ENCODE data around the gene NAV3. TPM values are rescaled to one million over a fixed set of nuclear protein-coding genes. Genes with fewer than 3 reads are reported as not detected.

Gene NAV3
- total RNA-seq, 5 donors from 2014 or later (not counting 1 experiment from before 2014, with no cell fraction given): 0.26 TPM; not detected in 4

- DNase-seq (no peak), ATAC-seq (replicated peaks in 1 of 4) (no peak)
- Histone ChIP-seq H3K36me3 (ENCODE audit: control insufficient read depth in 2 of 2, extremely low read depth in 1 of 2, insufficient read depth in 1 of 2, low read length in 1 of 2) (no peaks in the 10 kb centered on the region), H3K4me3 (ENCODE audit: control insufficient read depth in 1 of 2, extremely low read depth in 1 of 2, low read length in 1 of 2) (no peak overlapping the region), H3K9me3 (no peaks in the 10 kb centered on the region), H3K27me3 (replicated peaks in 1 of 2; ENCODE audit: control insufficient read depth in 2 of 2, extremely low read depth in 1 of 2, insufficient read depth in 2 of 2, low read length in 1 of 2) (no peaks in the 10 kb centered on the region), H3K4me1 (ENCODE audit: control insufficient read depth in 1 of 2, extremely low read depth in 1 of 2, insufficient read depth in 2 of 2, low read length in 2 of 2) (no peaks in the 10 kb centered on the region), H3K27ac (ENCODE audit: low read length) (no peak overlapping the region)
- Mint-ChIP-seq H3K36me3 (no peaks in the 10 kb centered on the region), H3K27ac (no peak overlapping the region), H3K27me3 (no peaks in the 10 kb centered on the region), H3K9me3 (peaks cover 0 to 8% (median 6%) of the 10 kb centered on the region in 3 donors), H3K4me3 (no peak overlapping the region), H3K4me1 (no peaks in the 10 kb centered on the region)
- POLR2A ChIA-PET: no interaction called here
- CTCF ChIA-PET: no interaction called here
- no CpG with 5 or more reads among the region's 2 CpGs for WGBS (ENCODE audit: insufficient coverage)
Observed at GRCh38 chr12:77995436-77996167, 164.9 kb downstream of the NAV3 start.

GRCh38 chr12:77996670-77997069 lies 166.0 kb downstream of the NAV3 start:
- no peak overlapping the region for H3K27ac Mint-ChIP-seq
- CTCF ChIA-PET: no interaction called here

GRCh38 chr12:77998236-77998786 lies 167.6 kb downstream of the NAV3 start:
- no peak overlapping the region for H3K27ac ChIP-seq (ENCODE audit: low read length)
- POLR2A ChIA-PET: no interaction called here
- no peaks in the 10 kb centered on the region for H3K27me3 ChIP-seq (replicated peaks in 1 of 2; ENCODE audit: control insufficient read depth in 2 of 2, extremely low read depth in 1 of 2, insufficient read depth in 2 of 2, low read length in 1 of 2)

More at GRCh38 chr12:77996670-77997069, 166.0 kb downstream of the NAV3 start:
- no peaks in the 10 kb centered on the region for H3K4me1 ChIP-seq (ENCODE audit: control insufficient read depth in 1 of 2, extremely low read depth in 1 of 2, insufficient read depth in 2 of 2, low read length in 2 of 2)
- no peaks in the 10 kb centered on the region for H3K9me3 ChIP-seq
- POLR2A ChIA-PET: no interaction called here
- H3K36me3 ChIP-seq (ENCODE audit: control insufficient read depth in 2 of 2, extremely low read depth in 1 of 2, insufficient read depth in 1 of 2, low read length in 1 of 2): no peaks in the 10 kb centered on the region
- no peaks in the 10 kb centered on the region for H3K36me3 Mint-ChIP-seq
- peaks cover 0 to 8% (median 6%) of the 10 kb centered on the region in 3 donors for H3K9me3 Mint-ChIP-seq
- no peaks in the 10 kb centered on the region for H3K27me3 Mint-ChIP-seq
- no peaks in the 10 kb centered on the region for H3K4me1 Mint-ChIP-seq
- no peak overlapping the region for H3K4me3 Mint-ChIP-seq
- H3K4me3 ChIP-seq (ENCODE audit: control insufficient read depth in 1 of 2, extremely low read depth in 1 of 2, low read length in 1 of 2): no peak overlapping the region
- WGBS (ENCODE audit: insufficient coverage): 100% methylated on average over 1 of the region's 4 CpGs
- H3K27me3 ChIP-seq (replicated peaks in 1 of 2; ENCODE audit: control insufficient read depth in 2 of 2, extremely low read depth in 1 of 2, insufficient read depth in 2 of 2, low read length in 1 of 2): no peaks in the 10 kb centered on the region
- no peak for DNase-seq
- H3K27ac ChIP-seq (ENCODE audit: low read length): no peak overlapping the region
- ATAC-seq (replicated peaks in 1 of 4): no peak

DNA sequence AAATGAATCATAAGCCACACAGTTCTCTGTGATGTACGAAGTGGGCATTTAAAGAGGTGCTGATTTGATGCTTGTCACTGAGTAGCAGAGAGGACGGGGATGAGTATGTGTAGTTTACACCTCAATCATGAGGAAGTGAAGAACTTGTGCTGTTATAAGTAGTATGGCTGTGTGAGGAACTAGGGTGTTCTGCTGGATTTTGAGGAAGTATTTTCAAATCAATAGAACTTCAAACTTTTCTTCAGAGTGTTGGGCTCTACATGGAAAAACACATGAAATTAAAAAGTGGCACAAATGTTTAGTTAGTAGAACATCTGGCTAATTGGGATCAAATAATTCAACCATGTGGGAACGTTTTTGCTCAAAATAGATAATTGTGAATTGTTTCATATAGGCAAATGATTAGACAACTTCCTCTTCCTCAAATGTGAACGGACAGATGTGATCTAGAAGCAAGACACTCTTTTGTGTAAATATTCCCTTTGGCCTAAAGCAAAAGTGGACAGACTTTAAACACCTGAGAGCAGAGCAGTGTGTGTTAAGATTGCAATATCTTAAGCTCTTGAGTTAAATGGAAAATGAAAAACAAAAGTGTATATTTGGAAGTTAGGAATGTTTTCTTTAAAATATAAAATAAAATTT lies 168.5 kb downstream of the NAV3 start:
- Histone ChIP-seq H3K9me3 (no peaks in the 10 kb centered on the region), H3K36me3 (ENCODE audit: control insufficient read depth in 2 of 2, extremely low read depth in 1 of 2, insufficient read depth in 1 of 2, low read length in 1 of 2) (no peaks in the 10 kb centered on the region), H3K4me1 (ENCODE audit: control insufficient read depth in 1 of 2, extremely low read depth in 1 of 2, insufficient read depth in 2 of 2, low read length in 2 of 2) (no peaks in the 10 kb centered on the region), H3K27ac (ENCODE audit: low read length) (no peak overlapping the region), H3K4me3 (ENCODE audit: control insufficient read depth in 1 of 2, extremely low read depth in 1 of 2, low read length in 1 of 2) (no peak overlapping the region), H3K27me3 (replicated peaks in 1 of 2; ENCODE audit: control insufficient read depth in 2 of 2, extremely low read depth in 1 of 2, insufficient read depth in 2 of 2, low read length in 1 of 2) (no peaks in the 10 kb centered on the region)
- 7% methylated on average over 2 of the region's 4 CpGs for whole genome bisulfite sequencing (ENCODE audit: insufficient coverage)
- Mint-ChIP-seq H3K4me1 (no peaks in the 10 kb centered on the region), H3K36me3 (no peaks in the 10 kb centered on the region), H3K9me3 (peaks cover 0 to 3% (median under 1%) of the 10 kb centered on the region in 3 donors), H3K27me3 (no peaks in the 10 kb centered on the region), H3K27ac (no peak overlapping the region), H3K4me3 (no peak overlapping the region)
- ChIA-PET POLR2A (no interaction called here), CTCF (no interaction called here)
- no peak for ATAC-seq (replicated peaks in 1 of 4)
- no peak for DNase-seq

More at GRCh38 chr12:77998236-77998786, 167.6 kb downstream of the NAV3 start:
- no peak for DNase-seq
- no peaks in the 10 kb centered on the region for H3K4me1 ChIP-seq (ENCODE audit: control insufficient read depth in 1 of 2, extremely low read depth in 1 of 2, insufficient read depth in 2 of 2, low read length in 2 of 2)
- H3K4me3 Mint-ChIP-seq: no peak overlapping the region
- no peak for ATAC-seq (replicated peaks in 1 of 4)
- no peaks in the 10 kb centered on the region for H3K36me3 ChIP-seq (ENCODE audit: control insufficient read depth in 2 of 2, extremely low read depth in 1 of 2, insufficient read depth in 1 of 2, low read length in 1 of 2)
- no peak overlapping the region for H3K4me3 ChIP-seq (ENCODE audit: control insufficient read depth in 1 of 2, extremely low read depth in 1 of 2, low read length in 1 of 2)
- no CpG with 5 or more reads among the region's 2 CpGs for WGBS (ENCODE audit: insufficient coverage)
- H3K9me3 ChIP-seq: no peaks in the 10 kb centered on the region
- H3K4me1 Mint-ChIP-seq: no peaks in the 10 kb centered on the region
- CTCF ChIA-PET: no interaction called here
- H3K9me3 Mint-ChIP-seq: peaks cover 0 to 6% (median 2%) of the 10 kb centered on the region in 3 donors
- H3K36me3 Mint-ChIP-seq: no peaks in the 10 kb centered on the region
- H3K27ac Mint-ChIP-seq: no peak overlapping the region
- H3K27me3 Mint-ChIP-seq: no peaks in the 10 kb centered on the region

GRCh38 chr12:78002878-78003277 lies 172.2 kb downstream of the NAV3 start:
- Mint-ChIP-seq H3K9me3 (peaks cover 0 to 4% (median 1%) of the 10 kb centered on the region in 3 donors), H3K27ac (no peak overlapping the region), H3K27me3 (no peaks in the 10 kb centered on the region), H3K36me3 (no peaks in the 10 kb centered on the region), H3K4me1 (no peaks in the 10 kb centered on the region), H3K4me3 (no peak overlapping the region)
- no CpG with 5 or more reads among the region's 1 CpG for WGBS (ENCODE audit: insufficient coverage)
- ChIA-PET POLR2A (no interaction called here), CTCF (no interaction called here)
- ATAC-seq (replicated peaks in 1 of 4) (no peak), DNase-seq (no peak)
- Histone ChIP-seq H3K9me3 (no peaks in the 10 kb centered on the region), H3K36me3 (ENCODE audit: control insufficient read depth in 2 of 2, extremely low read depth in 1 of 2, insufficient read depth in 1 of 2, low read length in 1 of 2) (no peaks in the 10 kb centered on the region), H3K4me3 (ENCODE audit: control insufficient read depth in 1 of 2, extremely low read depth in 1 of 2, low read length in 1 of 2) (no peak overlapping the region), H3K27ac (ENCODE audit: low read length) (no peak overlapping the region), H3K27me3 (replicated peaks in 1 of 2; ENCODE audit: control insufficient read depth in 2 of 2, extremely low read depth in 1 of 2, insufficient read depth in 2 of 2, low read length in 1 of 2) (no peaks in the 10 kb centered on the region), H3K4me1 (ENCODE audit: control insufficient read depth in 1 of 2, extremely low read depth in 1 of 2, insufficient read depth in 2 of 2, low read length in 2 of 2) (no peaks in the 10 kb centered on the region)

DNA sequence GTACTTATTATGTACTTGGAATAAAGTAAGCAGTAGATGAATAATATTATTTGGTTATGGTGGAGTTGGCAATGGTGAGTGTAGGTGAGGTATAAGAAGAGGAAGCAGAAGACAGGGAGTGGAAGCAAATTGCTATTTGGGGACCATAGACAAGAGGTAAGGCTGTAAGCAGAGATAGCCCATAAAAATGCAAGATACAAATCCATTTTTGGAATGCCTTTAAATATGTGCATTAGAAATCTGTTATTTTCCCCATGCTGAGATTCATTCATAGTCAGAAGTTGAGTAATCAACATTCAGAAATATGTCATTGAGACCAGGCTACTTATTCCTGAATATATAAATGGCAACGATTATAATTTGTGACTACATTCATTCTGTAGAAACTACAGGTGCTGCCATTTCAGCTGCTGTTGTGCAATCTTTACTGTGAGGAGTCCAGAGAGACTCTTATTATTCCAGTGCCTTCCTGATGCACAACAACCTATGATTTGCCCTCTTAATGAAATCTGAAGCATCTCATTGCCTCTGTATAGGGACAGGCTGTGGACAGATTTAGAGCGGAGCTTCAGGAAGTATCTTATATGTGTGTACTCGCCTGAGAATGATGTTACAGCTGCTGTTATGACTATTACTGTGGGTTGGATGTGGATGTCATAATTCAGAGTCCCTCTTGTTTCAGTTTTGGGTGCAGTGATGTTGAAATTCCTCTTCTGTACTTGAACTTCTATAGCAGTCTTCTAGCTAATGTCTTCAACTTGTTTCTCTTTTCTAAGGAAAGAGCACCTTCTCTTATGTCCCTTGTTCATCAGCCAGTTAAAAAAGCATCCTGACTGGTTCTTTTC lies 173.8 kb downstream of the NAV3 start:
- ChIA-PET POLR2A (no interaction called here), CTCF (no interaction called here)
- no peak overlapping the region for H3K4me3 ChIP-seq (ENCODE audit: control insufficient read depth in 1 of 2, extremely low read depth in 1 of 2, low read length in 1 of 2)
- ATAC-seq (replicated peaks in 1 of 4) (no peak), DNase-seq (no peak)
- Mint-ChIP-seq H3K27me3 (no peaks in the 10 kb centered on the region), H3K27ac (no peak overlapping the region), H3K36me3 (no peaks in the 10 kb centered on the region), H3K4me1 (no peaks in the 10 kb centered on the region), H3K9me3 (peaks cover 0 to 4% (median 1%) of the 10 kb centered on the region in 3 donors), H3K4me3 (no peak overlapping the region)
- H3K4me1 ChIP-seq (ENCODE audit: control insufficient read depth in 1 of 2, extremely low read depth in 1 of 2, insufficient read depth in 2 of 2, low read length in 2 of 2): no peaks in the 10 kb centered on the region
- no peaks in the 10 kb centered on the region for H3K27me3 ChIP-seq (replicated peaks in 1 of 2; ENCODE audit: control insufficient read depth in 2 of 2, extremely low read depth in 1 of 2, insufficient read depth in 2 of 2, low read length in 1 of 2)
- no peak overlapping the region for H3K27ac ChIP-seq (ENCODE audit: low read length)
- no peaks in the 10 kb centered on the region for H3K9me3 ChIP-seq
- H3K36me3 ChIP-seq (ENCODE audit: control insufficient read depth in 2 of 2, extremely low read depth in 1 of 2, insufficient read depth in 1 of 2, low read length in 1 of 2): no peaks in the 10 kb centered on the region
- 50% methylated on average over 2 of the region's 3 CpGs for WGBS (ENCODE audit: insufficient coverage)
